ENCODE data around the gene KRTAP5-3.

- no peak for TF ChIP-seq SIN3B (IDR thresholded peaks at IDR 0.05; ENCODE audit: low read depth)
- no peak for TF ChIP-seq HDAC2 (IDR thresholded peaks at IDR 0.05)
- no peak for TF ChIP-seq ATF3 (IDR thresholded peaks at IDR 0.05)
- no peak for TF ChIP-seq ATF3 (CRISPR knock-in tag; conservative IDR thresholded peaks at IDR 0.05)
- no peak for TF ChIP-seq HEY1 (CRISPR knock-in tag; IDR thresholded peaks at IDR 0.05; ENCODE audit: borderline replicate concordance)
- no peak for TF ChIP-seq CAMTA2 (CRISPR knock-in tag; conservative IDR thresholded peaks at IDR 0.05)
- no peak for TF ChIP-seq HCFC1 (IDR thresholded peaks at IDR 0.05; ENCODE audit: low read depth, low read length)
- no peak for TF ChIP-seq MTA3 (IDR thresholded peaks at IDR 0.05; ENCODE audit: borderline replicate concordance)
- no peak for TF ChIP-seq CTCF (IDR thresholded peaks at IDR 0.05 in 2 of 3, conservative IDR thresholded peaks at IDR 0.05 in 1 of 3; ENCODE audit: insufficient read depth in 2 of 3, low read depth in 1 of 3, low read length in 3 of 3)
These were observed 45.1 kb downstream of the KRTAP5-3 start for GRCh38 chr11:1563149-1563638.

Measured in K562 (cell line).